Activated T-helper 9 cell treated with anti-CD3 and anti-CD28 coated beads, Interleukin-2, amount 50 U/mL, for 16 hours (primary cell): ENCODE results near the gene CACNA1H.

Experiments used
- DNase-seq: peaks from one replicate; pipeline ENCODE4 v3.0.0-alpha.2; 2020; ENCODE audit warnings: low read depth

The CACNA1H gene

GRCh38 chr16:1158456-1159324, 5.8 kb downstream of the CACNA1H start:
- DNase-seq, result no peak

- DNase-seq, result no peak
Measured at GRCh38 chr16:1159325-1159972, 6.5 kb downstream of the CACNA1H start.

- DNase-seq, result no peak
Measured at GRCh38 chr16:1159973-1160772, 7.3 kb downstream of the CACNA1H start.

- no peak for DNase-seq
Measured at GRCh38 chr16:1160773-1161348, 8.0 kb downstream of the CACNA1H start.

- no peak for DNase-seq
Measured at GRCh38 chr16:1162701-1163566, 10.0 kb downstream of the CACNA1H start.

GRCh38 chr16:1163567-1164055, 10.7 kb downstream of the CACNA1H start:
- no peak for DNase-seq

- no peak for DNase-seq
Measured at GRCh38 chr16:1164382-1164781, 11.5 kb downstream of the CACNA1H start.

- no peak for DNase-seq
Measured at GRCh38 chr16:1164975-1165374, 12.1 kb downstream of the CACNA1H start.

- DNase-seq, result no peak
Measured at GRCh38 chr16:1165511-1165910, 12.6 kb downstream of the CACNA1H start.

GRCh38 chr16:1167276-1168107, 14.6 kb downstream of the CACNA1H start:
- no peak for DNase-seq

GRCh38 chr16:1168837-1169236, 15.9 kb downstream of the CACNA1H start:
- no peak for DNase-seq

GRCh38 chr16:1169285-1170075, 16.6 kb downstream of the CACNA1H start:
- DNase-seq, result no peak

GRCh38 chr16:1170076-1170418, 17.1 kb downstream of the CACNA1H start:
- no peak for DNase-seq

- DNase-seq, result no peak
Measured at GRCh38 chr16:1171001-1171400, 18.1 kb downstream of the CACNA1H start.

- DNase-seq, result no peak
Measured at GRCh38 chr16:1171854-1172428, 19.0 kb downstream of the CACNA1H start.

GRCh38 chr16:1172651-1173050, 19.7 kb downstream of the CACNA1H start:
- DNase-seq, result no peak

- no peak for DNase-seq
Measured at GRCh38 chr16:1173788-1174451, 21.0 kb downstream of the CACNA1H start.
